ENCODE measurements around the gene ZFC3H1.

ZFC3H1 gene

DNA sequence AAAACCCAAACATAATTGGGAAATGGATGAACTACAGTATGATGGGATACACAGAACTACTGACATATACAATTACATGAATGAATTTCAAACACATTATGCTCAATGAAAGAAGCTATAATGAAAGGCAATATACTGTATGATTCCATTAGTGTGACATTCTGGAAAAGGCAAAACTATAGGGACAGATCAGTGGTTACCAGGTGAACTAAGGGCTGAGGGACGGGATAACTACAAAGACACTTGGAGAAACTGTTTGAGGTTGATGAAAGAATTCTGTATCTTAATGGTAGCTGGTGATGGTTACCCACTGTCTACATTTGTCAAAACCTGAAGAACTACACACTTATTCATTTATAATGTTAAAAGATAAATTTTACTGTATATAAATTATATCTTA is 7.7 kb downstream of the ZFC3H1 start:
- no peak overlapping the region for H3K4me3 ChIP-seq (ENCODE audit: low read length)
- H3K36me3 ChIP-seq (ENCODE audit: control insufficient read depth, low read length) = peaks cover 94% of the 10 kb centered on the region
- H3K27ac ChIP-seq (ENCODE audit: low read depth, low read length) = no peak overlapping the region
- TF ChIP-seq, protein P1, sequence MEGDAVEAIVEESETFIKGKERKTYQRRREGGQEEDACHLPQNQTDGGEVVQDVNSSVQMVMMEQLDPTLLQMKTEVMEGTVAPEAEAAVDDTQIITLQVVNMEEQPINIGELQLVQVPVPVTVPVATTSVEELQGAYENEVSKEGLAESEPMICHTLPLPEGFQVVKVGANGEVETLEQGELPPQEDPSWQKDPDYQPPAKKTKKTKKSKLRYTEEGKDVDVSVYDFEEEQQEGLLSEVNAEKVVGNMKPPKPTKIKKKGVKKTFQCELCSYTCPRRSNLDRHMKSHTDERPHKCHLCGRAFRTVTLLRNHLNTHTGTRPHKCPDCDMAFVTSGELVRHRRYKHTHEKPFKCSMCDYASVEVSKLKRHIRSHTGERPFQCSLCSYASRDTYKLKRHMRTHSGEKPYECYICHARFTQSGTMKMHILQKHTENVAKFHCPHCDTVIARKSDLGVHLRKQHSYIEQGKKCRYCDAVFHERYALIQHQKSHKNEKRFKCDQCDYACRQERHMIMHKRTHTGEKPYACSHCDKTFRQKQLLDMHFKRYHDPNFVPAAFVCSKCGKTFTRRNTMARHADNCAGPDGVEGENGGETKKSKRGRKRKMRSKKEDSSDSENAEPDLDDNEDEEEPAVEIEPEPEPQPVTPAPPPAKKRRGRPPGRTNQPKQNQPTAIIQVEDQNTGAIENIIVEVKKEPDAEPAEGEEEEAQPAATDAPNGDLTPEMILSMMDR (IDR thresholded peaks at IDR 0.05; ENCODE audit: low read depth, low read length, poor library complexity, severe bottlenecking) = no peak
- TF ChIP-seq EZH2phosphoT487 (IDR thresholded peaks at IDR 0.05; ENCODE audit: borderline replicate concordance, low read length) = no peak
- H4K20me1 ChIP-seq (ENCODE audit: control insufficient read depth, insufficient read depth, low read depth, low read length) = no peaks in the 10 kb centered on the region
- peaks cover 10% of the 10 kb centered on the region for H3K4me1 ChIP-seq (ENCODE audit: control insufficient read depth, low read length)
- H3K9me3 ChIP-seq (ENCODE audit: control insufficient read depth, insufficient read depth, low read length) = peaks cover 14% of the 10 kb centered on the region; the same call in 1 of the 2 replicates
- no peaks in the 10 kb centered on the region for H3K27me3 ChIP-seq (ENCODE audit: control insufficient read depth, low read length)
- no peaks in the 10 kb centered on the region for H3K9me2 ChIP-seq (replicated peaks; ENCODE audit: control insufficient read depth, low read length)
- peaks cover 91% of the 10 kb centered on the region for H3K79me2 ChIP-seq (ENCODE audit: control insufficient read depth, low read length)
- H3F3A ChIP-seq (ENCODE audit: control insufficient read depth, insufficient read depth) = no peaks in the 10 kb centered on the region
- peak overlapping the region; percentile 24; the same call in 1 of the 2 replicates for H3K4me2 ChIP-seq (ENCODE audit: low read length)

DNA sequence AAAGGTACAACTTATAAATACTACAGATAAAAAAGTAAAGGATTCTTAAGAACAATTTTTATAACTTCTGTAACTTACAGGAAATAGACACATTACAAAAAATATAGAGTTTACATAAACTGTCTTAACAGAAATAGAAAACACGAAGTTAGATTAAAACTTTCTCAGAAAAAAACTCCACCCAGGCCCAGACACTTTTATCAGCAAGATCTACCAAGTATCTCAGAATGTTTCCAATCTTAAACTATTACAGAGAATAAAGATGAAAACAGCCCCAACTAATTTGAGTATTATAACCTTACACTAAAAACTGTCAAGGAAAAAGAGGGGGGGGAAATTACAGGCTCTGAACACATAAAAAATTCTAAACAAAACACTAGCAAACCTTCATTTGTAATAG is 8.2 kb downstream of the ZFC3H1 start:
- Histone ChIP-seq H3K4me2 (ENCODE audit: low read length) (peak overlapping the region; percentile 24; the same call in 1 of the 2 replicates), H3K9me2 (replicated peaks; ENCODE audit: control insufficient read depth, low read length) (no peaks in the 10 kb centered on the region), H4K20me1 (ENCODE audit: control insufficient read depth, insufficient read depth, low read depth, low read length) (no peaks in the 10 kb centered on the region), H3K79me2 (ENCODE audit: control insufficient read depth, low read length) (peaks cover 92% of the 10 kb centered on the region), H3K36me3 (ENCODE audit: control insufficient read depth, low read length) (peaks cover 96% of the 10 kb centered on the region), H3K4me3 (ENCODE audit: low read length) (no peak overlapping the region), H3K4me1 (ENCODE audit: control insufficient read depth, low read length) (peaks cover 10% of the 10 kb centered on the region), H3K27ac (ENCODE audit: low read depth, low read length) (no peak overlapping the region), H3F3A (ENCODE audit: control insufficient read depth, insufficient read depth) (no peaks in the 10 kb centered on the region), H3K9me3 (ENCODE audit: control insufficient read depth, insufficient read depth, low read length) (peaks cover 14% of the 10 kb centered on the region; the same call in 1 of the 2 replicates), H3K27me3 (ENCODE audit: control insufficient read depth, low read length) (no peaks in the 10 kb centered on the region)
- TF ChIP-seq EZH2phosphoT487 (IDR thresholded peaks at IDR 0.05; ENCODE audit: borderline replicate concordance, low read length) = no peak
- TF ChIP-seq, protein P1 (IDR thresholded peaks at IDR 0.05; ENCODE audit: low read depth, low read length, poor library complexity, severe bottlenecking) = no peak

DNA sequence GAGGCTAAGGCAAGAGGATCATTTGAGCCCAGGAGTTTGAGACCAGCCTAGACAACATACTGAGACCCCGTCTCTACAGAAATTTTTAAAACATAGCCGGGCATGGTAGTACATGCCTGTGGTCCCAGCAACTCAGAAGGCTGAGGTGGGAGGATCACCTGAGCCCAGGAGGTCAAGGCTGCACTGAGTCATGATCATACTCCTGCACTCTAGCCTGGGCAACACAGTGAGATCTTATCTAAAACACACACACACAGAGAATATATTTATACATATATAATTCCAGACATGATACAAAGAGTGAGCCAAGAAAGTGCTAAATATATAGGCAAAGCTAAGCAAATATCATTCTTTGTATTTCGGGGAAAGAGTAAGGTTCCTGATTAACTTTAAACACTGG is 9.4 kb downstream of the ZFC3H1 start:
- H3K4me3 ChIP-seq (ENCODE audit: low read length) = no peak overlapping the region
- H3K4me2 ChIP-seq (ENCODE audit: low read length) = no peak overlapping the region
- peaks cover 92% of the 10 kb centered on the region for H3K79me2 ChIP-seq (ENCODE audit: control insufficient read depth, low read length)
- no peaks in the 10 kb centered on the region for H4K20me1 ChIP-seq (ENCODE audit: control insufficient read depth, insufficient read depth, low read depth, low read length)
- no peak overlapping the region for H3K27ac ChIP-seq (ENCODE audit: low read depth, low read length)
- H3K36me3 ChIP-seq (ENCODE audit: control insufficient read depth, low read length) = peaks cover 95% of the 10 kb centered on the region
- H3K9me2 ChIP-seq (replicated peaks; ENCODE audit: control insufficient read depth, low read length) = no peaks in the 10 kb centered on the region
- peaks cover 14% of the 10 kb centered on the region; the same call in 1 of the 2 replicates for H3K9me3 ChIP-seq (ENCODE audit: control insufficient read depth, insufficient read depth, low read length)
- H3K27me3 ChIP-seq (ENCODE audit: control insufficient read depth, low read length) = no peaks in the 10 kb centered on the region
- H3K4me1 ChIP-seq (ENCODE audit: control insufficient read depth, low read length) = peaks cover 7% of the 10 kb centered on the region
- H3F3A ChIP-seq (ENCODE audit: control insufficient read depth, insufficient read depth) = no peaks in the 10 kb centered on the region
- TF ChIP-seq, protein P1 (IDR thresholded peaks at IDR 0.05; ENCODE audit: low read depth, low read length, poor library complexity, severe bottlenecking) = no peak
- no peak for TF ChIP-seq EZH2phosphoT487 (IDR thresholded peaks at IDR 0.05; ENCODE audit: borderline replicate concordance, low read length)
